Liver (tissue), 9 donors: ENCODE measurements around the gene MAT2A. TPM values are rescaled to one million over a fixed set of nuclear protein-coding genes. Genes with fewer than 3 reads are reported as not detected.

Experiments used
- DNase-seq: peaks from one replicate; pipeline ENCODE4 v3.0.0-alpha.2; 2017; ENCODE audit warnings: low spot score
- H3K27ac ChIP-seq, 2 donors: one replicate each; pipeline ENCODE4 v1.7.0; 2013; ENCODE audit warnings: inconsistent platforms in 2 of 2, low read length in 2 of 2, control low read depth in 1 of 2, low read depth in 1 of 2, mild to moderate bottlenecking in 1 of 2
- H3K27me3 ChIP-seq, 4 donors: one replicate each; pipeline versions ENCODE4 v1.6.1 to v1.7.0; 2013; ENCODE audit warnings: low read length in 3 of 4, inconsistent platforms in 1 of 4, mild to moderate bottlenecking in 1 of 4, moderate library complexity in 1 of 4; ENCODE audit not compliant: control insufficient read depth in 4 of 4, insufficient read depth in 4 of 4
- H3K36me3 ChIP-seq, 4 donors: one replicate each; pipeline versions ENCODE4 v1.6.1 to v1.7.0; 2013; ENCODE audit warnings: low read length in 3 of 4, mild to moderate bottlenecking in 3 of 4, low read depth in 1 of 4, moderate library complexity in 1 of 4; ENCODE audit not compliant: control insufficient read depth in 4 of 4, insufficient read depth in 3 of 4
- H3K4me1 ChIP-seq, 4 donors: one replicate each; pipeline versions ENCODE4 v1.6.1 to v1.7.0; 2013; ENCODE audit warnings: low read length in 3 of 4, mild to moderate bottlenecking in 3 of 4, moderate library complexity in 1 of 4; ENCODE audit not compliant: control insufficient read depth in 4 of 4, insufficient read depth in 4 of 4
- H3K4me3 ChIP-seq, 3 donors: one replicate each; pipeline versions ENCODE4 v1.6.1 to v1.7.0; 2013; ENCODE audit warnings: low read length in 3 of 3, control low read depth in 1 of 3, low read depth in 1 of 3, mild to moderate bottlenecking in 1 of 3
- H3K9ac ChIP-seq, 2 donors: one replicate each; pipeline ENCODE4 v1.7.0; 2013; ENCODE audit warnings: low read length in 2 of 2, mild to moderate bottlenecking in 2 of 2, moderate library complexity in 2 of 2, control low read depth in 1 of 2, low read depth in 1 of 2
- H3K9me3 ChIP-seq, 4 donors: one replicate each; pipeline versions ENCODE4 v1.6.1 to v1.7.0; 2013; ENCODE audit warnings: low read length in 3 of 4; ENCODE audit not compliant: control insufficient read depth in 4 of 4
- EGR1 ChIP-seq, 2 donors: IDR thresholded peaks; 2 replicates each; pipeline ENCODE4 v1.6.1; 2016 to 2018; ENCODE audit warnings: antibody characterized with exemption in 2 of 2, low read depth in 2 of 2
- FOXA1 ChIP-seq: IDR thresholded peaks from 2 replicates; pipeline ENCODE4 v1.6.1; 2016; ENCODE audit warnings: antibody characterized with exemption
- FOXA2 ChIP-seq: IDR thresholded peaks from 2 replicates; pipeline ENCODE4 v1.6.1; 2016; ENCODE audit warnings: antibody characterized with exemption
- GABPA ChIP-seq, 2 donors: IDR thresholded peaks in 1 of 2; conservative IDR thresholded peaks in 1 of 2; 2 replicates each; pipeline ENCODE4 v1.6.1; 2016; ENCODE audit warnings: antibody characterized with exemption in 2 of 2, mild to moderate bottlenecking in 1 of 2, moderate library complexity in 1 of 2
- HNF4A ChIP-seq, 2 donors: conservative IDR thresholded peaks; 2 replicates each; pipeline ENCODE4 v1.6.1; 2016; ENCODE audit warnings: antibody characterized with exemption in 2 of 2, mild to moderate bottlenecking in 2 of 2
- HNF4G ChIP-seq: IDR thresholded peaks from 2 replicates; pipeline ENCODE4 v1.6.1; 2016; ENCODE audit warnings: antibody characterized with exemption
- JUND ChIP-seq, 2 donors: IDR thresholded peaks; 2 replicates each; pipeline ENCODE4 v1.6.1; 2016; ENCODE audit warnings: antibody characterized with exemption in 2 of 2
- MAX ChIP-seq: IDR thresholded peaks from 2 replicates; pipeline ENCODE4 v1.6.1; 2016; ENCODE audit warnings: antibody characterized with exemption
- NR2F2 ChIP-seq: IDR thresholded peaks from 2 replicates; pipeline ENCODE4 v1.6.1; 2016; ENCODE audit warnings: antibody characterized with exemption
- RAD21 ChIP-seq, 2 donors: IDR thresholded peaks; 2 replicates each; pipeline ENCODE4 v1.6.1; 2016; ENCODE audit warnings: antibody characterized with exemption in 2 of 2, mild to moderate bottlenecking in 2 of 2
- RXRA ChIP-seq, 2 donors: IDR thresholded peaks; 2 replicates each; pipeline ENCODE4 v1.6.1; 2017 to 2018; ENCODE audit warnings: antibody characterized with exemption in 2 of 2, mild to moderate bottlenecking in 1 of 2
- SP1 ChIP-seq: IDR thresholded peaks from 2 replicates; pipeline ENCODE4 v1.6.1; 2018; ENCODE audit warnings: antibody characterized with exemption, mild to moderate bottlenecking
- TAF1 ChIP-seq: conservative IDR thresholded peaks from 2 replicates; pipeline ENCODE4 v1.6.1; 2016; ENCODE audit warnings: antibody characterized with exemption, mild to moderate bottlenecking
- YY1 ChIP-seq: IDR thresholded peaks from 2 replicates; pipeline ENCODE4 v1.6.1; 2016; ENCODE audit warnings: antibody characterized with exemption, mild to moderate bottlenecking
- ZBTB33 ChIP-seq: IDR thresholded peaks from 2 replicates; pipeline ENCODE4 v1.6.1; 2016; ENCODE audit warnings: antibody characterized with exemption
- WGBS: extraction: QIAGEN DNeasy Blood & Tissue Kit; methylation state at CpG from one replicate; pipeline ENCODE4 v1.1.7; 2013; 5-methylcytosine and 5-hydroxymethylcytosine counted together
- polyA plus RNA-seq, 2 donors: library from polyadenylated mRNA; stranded (reverse) in 1 of 2; unstranded in 1 of 2; fragments of 200-250 nt in 1 of 2; fragments of >200 nt in 1 of 2; fragmentation: Nextera tagmentation in 1 of 2; extraction: Ambion mirVana in 1 of 2; gene quantifications; one replicate each; pipeline versions ENCODE4 v1.2.1 to v1.2.3, GENCODE V29; 2013 to 2015
- total RNA-seq, 2 donors: library from RNA; depleted of rRNA; stranded (reverse); fragments of >200 nt; gene quantifications; one replicate each; pipeline ENCODE4 v1.2.3, GENCODE V29; 2014
- TF ChIP-seq, protein P1 (sequence below): fragments of 150-350 bp; IDR thresholded peaks from 2 replicates; pipeline ENCODE4 v1.5.1; 2017; ENCODE audit warnings: improper control_type of control experiment, low read depth, low read length; ENCODE audit not compliant: missing input control
- TF ChIP-seq, protein P2 (sequence below): IDR thresholded peaks from 2 replicates; pipeline ENCODE4 v1.6.1; 2016; ENCODE audit warnings: antibody characterized with exemption, mild to moderate bottlenecking
- TF ChIP-seq, protein P3 (sequence below): IDR thresholded peaks from 2 replicates; pipeline ENCODE4 v1.6.1; 2016; ENCODE audit warnings: antibody characterized with exemption
- donor health status: healthy.
- donor health status: healthy.
- donor health status: healthy.
- donor health status: healthy.
- donor health status: healthy.

The MAT2A gene
- total and polyA plus RNA-seq, 4 donors = 48.3 to 104 (median 79.9) TPM

- TF ChIP-seq TAF1 (no peak), HNF4A (conservative IDR thresholded peaks at IDR 0.05) (no peak), GABPA (IDR thresholded peaks at IDR 0.05 in 1 of 2, conservative IDR thresholded peaks at IDR 0.05 in 1 of 2) (no peak), NR2F2 (no peak), MAX (no peak), SP1 (no peak), FOXA1 (no peak), ZBTB33 (no peak), EGR1 (IDR thresholded peaks at IDR 0.05; ENCODE audit: low read depth in 2 of 2) (no peak), RAD21 (IDR thresholded peaks at IDR 0.05) (no peak), FOXA2 (no peak), JUND (IDR thresholded peaks at IDR 0.05) (no peak), YY1 (no peak), RXRA (IDR thresholded peaks at IDR 0.05) (no peak), HNF4G (no peak)
- TF ChIP-seq, protein P1, sequence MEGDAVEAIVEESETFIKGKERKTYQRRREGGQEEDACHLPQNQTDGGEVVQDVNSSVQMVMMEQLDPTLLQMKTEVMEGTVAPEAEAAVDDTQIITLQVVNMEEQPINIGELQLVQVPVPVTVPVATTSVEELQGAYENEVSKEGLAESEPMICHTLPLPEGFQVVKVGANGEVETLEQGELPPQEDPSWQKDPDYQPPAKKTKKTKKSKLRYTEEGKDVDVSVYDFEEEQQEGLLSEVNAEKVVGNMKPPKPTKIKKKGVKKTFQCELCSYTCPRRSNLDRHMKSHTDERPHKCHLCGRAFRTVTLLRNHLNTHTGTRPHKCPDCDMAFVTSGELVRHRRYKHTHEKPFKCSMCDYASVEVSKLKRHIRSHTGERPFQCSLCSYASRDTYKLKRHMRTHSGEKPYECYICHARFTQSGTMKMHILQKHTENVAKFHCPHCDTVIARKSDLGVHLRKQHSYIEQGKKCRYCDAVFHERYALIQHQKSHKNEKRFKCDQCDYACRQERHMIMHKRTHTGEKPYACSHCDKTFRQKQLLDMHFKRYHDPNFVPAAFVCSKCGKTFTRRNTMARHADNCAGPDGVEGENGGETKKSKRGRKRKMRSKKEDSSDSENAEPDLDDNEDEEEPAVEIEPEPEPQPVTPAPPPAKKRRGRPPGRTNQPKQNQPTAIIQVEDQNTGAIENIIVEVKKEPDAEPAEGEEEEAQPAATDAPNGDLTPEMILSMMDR = no peak
- TF ChIP-seq, protein P2, sequence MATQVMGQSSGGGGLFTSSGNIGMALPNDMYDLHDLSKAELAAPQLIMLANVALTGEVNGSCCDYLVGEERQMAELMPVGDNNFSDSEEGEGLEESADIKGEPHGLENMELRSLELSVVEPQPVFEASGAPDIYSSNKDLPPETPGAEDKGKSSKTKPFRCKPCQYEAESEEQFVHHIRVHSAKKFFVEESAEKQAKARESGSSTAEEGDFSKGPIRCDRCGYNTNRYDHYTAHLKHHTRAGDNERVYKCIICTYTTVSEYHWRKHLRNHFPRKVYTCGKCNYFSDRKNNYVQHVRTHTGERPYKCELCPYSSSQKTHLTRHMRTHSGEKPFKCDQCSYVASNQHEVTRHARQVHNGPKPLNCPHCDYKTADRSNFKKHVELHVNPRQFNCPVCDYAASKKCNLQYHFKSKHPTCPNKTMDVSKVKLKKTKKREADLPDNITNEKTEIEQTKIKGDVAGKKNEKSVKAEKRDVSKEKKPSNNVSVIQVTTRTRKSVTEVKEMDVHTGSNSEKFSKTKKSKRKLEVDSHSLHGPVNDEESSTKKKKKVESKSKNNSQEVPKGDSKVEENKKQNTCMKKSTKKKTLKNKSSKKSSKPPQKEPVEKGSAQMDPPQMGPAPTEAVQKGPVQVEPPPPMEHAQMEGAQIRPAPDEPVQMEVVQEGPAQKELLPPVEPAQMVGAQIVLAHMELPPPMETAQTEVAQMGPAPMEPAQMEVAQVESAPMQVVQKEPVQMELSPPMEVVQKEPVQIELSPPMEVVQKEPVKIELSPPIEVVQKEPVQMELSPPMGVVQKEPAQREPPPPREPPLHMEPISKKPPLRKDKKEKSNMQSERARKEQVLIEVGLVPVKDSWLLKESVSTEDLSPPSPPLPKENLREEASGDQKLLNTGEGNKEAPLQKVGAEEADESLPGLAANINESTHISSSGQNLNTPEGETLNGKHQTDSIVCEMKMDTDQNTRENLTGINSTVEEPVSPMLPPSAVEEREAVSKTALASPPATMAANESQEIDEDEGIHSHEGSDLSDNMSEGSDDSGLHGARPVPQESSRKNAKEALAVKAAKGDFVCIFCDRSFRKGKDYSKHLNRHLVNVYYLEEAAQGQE = no peak
- TF ChIP-seq, protein P3, sequence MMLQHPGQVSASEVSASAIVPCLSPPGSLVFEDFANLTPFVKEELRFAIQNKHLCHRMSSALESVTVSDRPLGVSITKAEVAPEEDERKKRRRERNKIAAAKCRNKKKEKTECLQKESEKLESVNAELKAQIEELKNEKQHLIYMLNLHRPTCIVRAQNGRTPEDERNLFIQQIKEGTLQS = no peak
Observed at GRCh38 chr2:85550486-85550885, 11.5 kb downstream of the MAT2A start.

More at GRCh38 chr2:85550486-85550885, 11.5 kb downstream of the MAT2A start:
- no peak overlapping the region for H3K4me3 ChIP-seq
- no peak overlapping the region for H3K27ac ChIP-seq
- H3K9ac ChIP-seq = no peak overlapping the region
- H3K4me1 ChIP-seq = peaks cover 0 to 9% (median 1%) of the 10 kb centered on the region in 4 donors
- no peak for DNase-seq
- H3K9me3 ChIP-seq = no peaks in the 10 kb centered on the region
- WGBS = 79% methylated on average over 10 of the region's 10 CpGs
- peaks cover 15 to 71% (median 55%) of the 10 kb centered on the region in 4 donors for H3K36me3 ChIP-seq
- no peaks in the 10 kb centered on the region for H3K27me3 ChIP-seq
